AG04450 (cell line): ENCODE data around the gene MYL5. TPM values are rescaled to one million over a fixed set of nuclear protein-coding genes. Genes with fewer than 3 reads are reported as not detected.
"Not testable (repeated sequence)": the region's sequence is repeated elsewhere in the genome, so short reads cannot be mapped to it uniquely, and the experiment has no call there.

Source experiments
- CTCF ChIA-PET: fragments of 300-600, 350-600 bp; formaldehyde crosslinking; extraction: SDS; loops from one replicate; lab custom pipeline; 2022; ENCODE audit warnings: antibody characterized with exemption, inconsistent platforms; lab: Charles Lee
- POLR2A ChIA-PET: fragments of 350-600 bp; formaldehyde crosslinking; extraction: SDS; loops from one replicate; lab custom pipeline; 2021; ENCODE audit warnings: antibody characterized with exemption, inconsistent platforms; lab: Yijun Ruan, JAX
- DNase-seq: peaks from one replicate; pipeline ENCODE4 v3.0.0-alpha.2; 2011; ENCODE audit warnings: low read depth, low spot score
- H3K27ac ChIP-seq: one replicate; pipeline ENCODE4 v1.5.1; 2012; ENCODE audit warnings: low read depth, low read length, control low read depth
- H3K27me3 ChIP-seq: one replicate; pipeline ENCODE4 v1.6.0; 2012; ENCODE audit warnings: low read length; ENCODE audit not compliant: control insufficient read depth, insufficient read depth
- H3K4me3 ChIP-seq: 2 replicates; pipeline ENCODE4 v1.5.1; 2011; ENCODE audit warnings: mild to moderate bottlenecking, low read depth, low read length, control low read depth
- H3K9me3 ChIP-seq: 2 replicates; pipeline ENCODE4 v1.5.1; 2012; ENCODE audit warnings: low read length; ENCODE audit not compliant: control insufficient read depth, insufficient read depth
- polyA plus RNA-seq: library from polyadenylated mRNA; depleted of rRNA; stranded (reverse); fragments of >200 nt; gene quantifications from 2 replicates; pipeline ENCODE4 v1.2.3, GENCODE V29; 2011
- TF ChIP-seq, protein P1 (sequence below): IDR thresholded peaks from 2 replicates; pipeline ENCODE4 v1.5.1; 2011; ENCODE audit warnings: low read depth, low read length, control low read depth, inconsistent platforms

MYL5 gene
- polyA plus RNA-seq, 1 experiment: 12.3 TPM

GRCh38 chr4:665381-665750, 9.0 kb upstream of the MYL5 start:
- ChIA-PET POLR2A (interaction anchor here (0.6 kb wide), 1 partner anchor 21 kb away, joined by 3 read pairs; no protein-coding TSS in a partner anchor), CTCF (interaction anchor here (1.0 kb wide), 1 partner anchor 9 kb away, joined by 3 read pairs; the partner anchor contains the start of gene ATP5ME)
- Histone ChIP-seq H3K9me3 (peaks cover 29% of the 10 kb centered on the region), H3K27ac (no peak overlapping the region), H3K27me3 (peaks cover 9% of the 10 kb centered on the region), H3K4me3 (no peak overlapping the region)
- DNase-seq: no peak
- TF ChIP-seq, protein P1, sequence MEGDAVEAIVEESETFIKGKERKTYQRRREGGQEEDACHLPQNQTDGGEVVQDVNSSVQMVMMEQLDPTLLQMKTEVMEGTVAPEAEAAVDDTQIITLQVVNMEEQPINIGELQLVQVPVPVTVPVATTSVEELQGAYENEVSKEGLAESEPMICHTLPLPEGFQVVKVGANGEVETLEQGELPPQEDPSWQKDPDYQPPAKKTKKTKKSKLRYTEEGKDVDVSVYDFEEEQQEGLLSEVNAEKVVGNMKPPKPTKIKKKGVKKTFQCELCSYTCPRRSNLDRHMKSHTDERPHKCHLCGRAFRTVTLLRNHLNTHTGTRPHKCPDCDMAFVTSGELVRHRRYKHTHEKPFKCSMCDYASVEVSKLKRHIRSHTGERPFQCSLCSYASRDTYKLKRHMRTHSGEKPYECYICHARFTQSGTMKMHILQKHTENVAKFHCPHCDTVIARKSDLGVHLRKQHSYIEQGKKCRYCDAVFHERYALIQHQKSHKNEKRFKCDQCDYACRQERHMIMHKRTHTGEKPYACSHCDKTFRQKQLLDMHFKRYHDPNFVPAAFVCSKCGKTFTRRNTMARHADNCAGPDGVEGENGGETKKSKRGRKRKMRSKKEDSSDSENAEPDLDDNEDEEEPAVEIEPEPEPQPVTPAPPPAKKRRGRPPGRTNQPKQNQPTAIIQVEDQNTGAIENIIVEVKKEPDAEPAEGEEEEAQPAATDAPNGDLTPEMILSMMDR: no peak

DNA sequence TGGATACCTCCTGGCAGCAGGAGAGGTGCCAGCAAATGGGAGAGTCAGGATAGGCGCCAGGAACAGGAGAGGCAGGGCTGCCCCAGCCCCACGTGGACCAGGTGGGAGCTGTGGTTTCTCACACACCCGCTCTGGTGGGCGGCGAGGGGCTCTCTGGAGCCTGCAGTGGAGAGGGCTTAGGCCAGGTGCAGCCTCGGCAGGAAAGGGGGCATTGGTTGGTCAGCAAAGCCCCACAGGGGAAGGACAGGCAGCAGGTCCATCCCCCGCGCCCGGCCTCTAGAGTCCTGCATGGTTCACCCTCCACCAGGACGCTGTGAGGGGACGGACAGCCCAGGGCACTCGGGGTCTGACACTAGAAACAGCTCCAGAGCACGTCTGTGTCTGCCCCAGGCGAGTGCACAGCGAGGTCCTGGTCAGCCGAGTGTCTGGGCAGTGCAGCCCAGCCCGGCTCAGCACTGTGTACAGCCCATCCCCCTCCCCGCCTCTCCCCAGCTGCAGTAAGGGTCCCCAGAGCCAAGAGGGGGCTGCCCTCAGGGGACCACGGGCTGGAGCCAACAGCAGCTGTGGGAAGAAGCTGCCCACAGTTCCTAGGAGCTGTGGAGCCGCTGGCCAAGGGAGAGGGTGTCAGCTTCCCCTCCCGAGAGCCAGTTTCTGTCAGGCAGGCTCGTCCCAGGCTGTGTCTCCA, 8.4 kb upstream of the MYL5 start:
- ChIA-PET POLR2A (interaction anchor here (0.7 kb wide), 1 partner anchor 8 kb away, joined by 3 read pairs; the partner anchor contains the start of genes ATP5ME and MYL5), CTCF (no interaction called here)
- Histone ChIP-seq H3K27ac (no peak overlapping the region), H3K27me3 (peaks cover 9% of the 10 kb centered on the region), H3K9me3 (peaks cover 26% of the 10 kb centered on the region; the same call in 1 of the 2 replicates), H3K4me3 (no peak overlapping the region)
- DNase-seq: no peak
- TF ChIP-seq, protein P1: no peak

DNA sequence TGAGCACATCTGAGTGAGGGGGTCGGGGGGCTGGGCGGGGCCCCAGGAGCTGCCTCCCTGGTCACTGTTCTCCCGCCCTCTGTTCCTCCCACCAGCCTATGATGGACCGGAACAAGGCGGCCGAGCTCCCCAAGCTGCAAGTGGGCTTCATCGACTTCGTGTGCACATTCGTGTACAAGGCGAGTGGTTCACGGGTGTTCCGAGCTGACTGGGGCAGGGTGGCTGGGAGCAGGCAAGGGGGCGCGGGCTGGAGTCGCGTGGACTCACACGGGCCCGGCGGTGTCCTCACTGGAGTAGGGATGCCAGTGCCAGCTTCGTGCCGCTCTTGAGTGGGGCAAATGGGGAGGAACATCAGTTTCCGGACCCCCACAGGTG, 7.9 kb upstream of the MYL5 start:
- ChIA-PET CTCF (no interaction called here), POLR2A (interaction anchor here (0.7 kb wide), 1 partner anchor 8 kb away, joined by 3 read pairs; the partner anchor contains the start of genes ATP5ME and MYL5)
- no peak overlapping the region for H3K4me3 ChIP-seq
- peaks cover 9% of the 10 kb centered on the region for H3K27me3 ChIP-seq
- TF ChIP-seq, protein P1: no peak
- peaks cover 23% of the 10 kb centered on the region; the same call in 1 of the 2 replicates for H3K9me3 ChIP-seq
- no peak for DNase-seq
- H3K27ac ChIP-seq: no peak overlapping the region

- Histone ChIP-seq H3K27me3 (peaks cover 9% of the 10 kb centered on the region), H3K9me3 (peaks cover 18% of the 10 kb centered on the region; the same call in 1 of the 2 replicates), H3K27ac (no peak overlapping the region), H3K4me3 (no peak overlapping the region)
- ChIA-PET POLR2A (no interaction called here), CTCF (no interaction called here)
- TF ChIP-seq, protein P1: no peak
- no peak for DNase-seq
These were observed 7.4 kb upstream of the MYL5 start for GRCh38 chr4:666822-667544.

DNA sequence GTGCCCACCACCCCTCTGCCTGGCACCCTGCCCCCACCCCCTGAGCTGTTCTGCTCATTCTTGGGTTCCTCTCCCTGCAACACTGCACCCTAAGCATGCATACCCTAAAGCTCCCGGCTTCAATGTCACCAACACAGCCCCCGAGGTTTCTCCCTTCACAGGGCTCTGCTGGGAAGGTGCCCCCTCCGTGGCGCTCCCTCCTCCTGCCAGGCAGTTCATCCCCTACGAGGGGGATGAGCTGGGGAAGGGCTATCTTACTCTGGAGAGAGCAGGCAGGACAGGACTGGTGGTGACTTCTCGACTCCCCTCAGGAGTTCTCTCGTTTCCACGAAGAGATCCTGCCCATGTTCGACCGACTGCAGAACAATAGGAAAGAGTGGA, 6.8 kb upstream of the MYL5 start:
- peaks cover 9% of the 10 kb centered on the region for H3K27me3 ChIP-seq
- DNase-seq: no peak
- H3K4me3 ChIP-seq: no peak overlapping the region
- peaks cover 13% of the 10 kb centered on the region; the same call in 1 of the 2 replicates for H3K9me3 ChIP-seq
- no peak overlapping the region for H3K27ac ChIP-seq
- POLR2A ChIA-PET: no interaction called here
- CTCF ChIA-PET: no interaction called here
- TF ChIP-seq, protein P1: no peak

DNA sequence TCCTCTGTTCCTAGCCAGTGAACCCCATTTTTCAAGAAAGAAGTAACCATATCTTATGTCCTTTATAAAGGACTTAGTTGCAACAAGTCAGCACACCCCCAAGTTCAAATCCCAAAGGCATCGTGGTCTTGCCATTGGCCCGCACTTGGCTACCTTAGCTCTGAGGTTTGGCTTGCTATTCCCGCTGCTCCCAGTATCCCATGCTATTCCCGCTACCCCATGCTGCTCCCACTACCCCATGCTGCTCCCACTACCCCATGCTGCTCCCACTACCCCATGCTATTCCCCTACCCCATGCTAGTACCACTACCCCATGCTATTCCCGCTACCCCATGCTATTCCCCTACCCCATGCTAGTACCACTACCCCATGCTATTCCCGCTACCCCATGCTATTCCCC, 6.1 kb upstream of the MYL5 start:
- POLR2A ChIA-PET, CTCF ChIA-PET, DNase-seq, H3K27ac ChIP-seq, H3K4me3 ChIP-seq, H3K27me3 ChIP-seq, H3K9me3 ChIP-seq: not testable (repeated sequence)
